ENCODE measurements around the gene CLEC11A.
"Not testable (repeated sequence)": the region's sequence is repeated elsewhere in the genome, so short reads cannot be mapped to it uniquely, and the experiment has no call there.

CLEC11A gene

DNA sequence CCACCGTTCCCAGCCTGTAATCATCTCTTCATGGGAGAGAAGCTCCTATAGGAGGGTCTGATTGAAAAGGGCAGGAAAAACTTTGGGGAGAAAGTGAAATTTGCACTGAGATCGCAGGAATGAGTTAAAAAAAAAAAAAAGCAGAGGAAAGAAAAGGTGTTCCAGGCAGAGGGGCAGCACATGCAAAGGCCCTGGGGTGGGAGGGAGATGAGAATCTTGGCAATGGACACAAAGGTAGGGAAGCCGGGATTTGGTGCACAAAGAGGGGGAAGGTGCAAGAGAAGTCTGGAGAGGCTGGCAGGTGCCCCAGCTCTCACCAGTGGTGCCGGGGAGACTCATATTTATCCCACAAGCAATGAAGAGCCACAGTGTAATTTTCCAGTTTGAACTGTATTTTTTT lies 30.7 kb downstream of the CLEC11A start:
- TF ChIP-seq, protein P1, sequence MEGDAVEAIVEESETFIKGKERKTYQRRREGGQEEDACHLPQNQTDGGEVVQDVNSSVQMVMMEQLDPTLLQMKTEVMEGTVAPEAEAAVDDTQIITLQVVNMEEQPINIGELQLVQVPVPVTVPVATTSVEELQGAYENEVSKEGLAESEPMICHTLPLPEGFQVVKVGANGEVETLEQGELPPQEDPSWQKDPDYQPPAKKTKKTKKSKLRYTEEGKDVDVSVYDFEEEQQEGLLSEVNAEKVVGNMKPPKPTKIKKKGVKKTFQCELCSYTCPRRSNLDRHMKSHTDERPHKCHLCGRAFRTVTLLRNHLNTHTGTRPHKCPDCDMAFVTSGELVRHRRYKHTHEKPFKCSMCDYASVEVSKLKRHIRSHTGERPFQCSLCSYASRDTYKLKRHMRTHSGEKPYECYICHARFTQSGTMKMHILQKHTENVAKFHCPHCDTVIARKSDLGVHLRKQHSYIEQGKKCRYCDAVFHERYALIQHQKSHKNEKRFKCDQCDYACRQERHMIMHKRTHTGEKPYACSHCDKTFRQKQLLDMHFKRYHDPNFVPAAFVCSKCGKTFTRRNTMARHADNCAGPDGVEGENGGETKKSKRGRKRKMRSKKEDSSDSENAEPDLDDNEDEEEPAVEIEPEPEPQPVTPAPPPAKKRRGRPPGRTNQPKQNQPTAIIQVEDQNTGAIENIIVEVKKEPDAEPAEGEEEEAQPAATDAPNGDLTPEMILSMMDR (IDR thresholded peaks at IDR 0.05; ENCODE audit: low read depth, low read length): no peak
- in situ Hi-C loops (cut with HindIII; ENCODE audit: low sequenced_read_pairs): no loop called here
- no peak for DNase-seq (ENCODE audit: low read depth, low spot score)
- H3K4me3 ChIP-seq (ENCODE audit: low read depth, low read length): no peak overlapping the region

DNA sequence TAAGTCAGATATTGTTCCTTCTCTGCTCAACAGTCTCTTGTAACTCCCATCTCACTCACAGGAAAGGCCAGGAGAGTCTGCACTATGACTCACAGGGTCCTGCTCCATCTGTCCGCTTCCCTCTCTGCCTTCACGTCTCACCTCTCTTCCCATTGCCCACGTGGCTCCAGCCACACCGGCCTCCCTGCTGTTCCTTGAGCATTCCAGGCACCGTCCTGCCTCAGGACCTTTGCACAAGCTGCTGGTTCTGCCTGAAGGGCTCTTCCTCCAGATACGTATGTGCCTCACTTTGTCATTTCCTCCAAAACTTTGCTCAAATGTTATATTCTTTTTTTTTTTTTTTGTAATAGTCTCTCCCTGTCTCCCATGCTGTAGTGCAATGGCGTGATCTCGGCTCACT lies 33.1 kb downstream of the CLEC11A start:
- DNase-seq (ENCODE audit: low read depth, low spot score); H3K4me3 ChIP-seq (ENCODE audit: low read depth, low read length); in situ Hi-C loops (cut with HindIII; ENCODE audit: low sequenced_read_pairs): not testable (repeated sequence)

DNA sequence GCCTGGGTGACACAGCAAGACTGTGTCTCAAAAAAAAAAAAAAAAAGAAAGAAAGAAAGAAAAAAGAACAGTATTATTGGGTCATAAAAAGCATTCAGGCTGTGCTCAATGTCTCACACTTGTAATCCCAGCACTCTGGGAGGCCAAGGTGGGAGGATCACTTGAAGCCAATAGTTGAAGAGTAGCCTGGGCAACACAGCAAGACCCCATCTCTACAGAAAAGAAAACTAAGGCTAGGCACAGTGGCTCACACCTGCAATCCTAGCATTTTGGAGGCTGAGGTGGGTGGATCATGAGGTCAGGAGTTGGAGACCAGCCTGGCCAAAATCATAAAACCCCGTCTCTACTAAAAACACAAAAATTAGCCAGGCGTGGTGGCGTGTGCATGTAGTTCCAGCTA lies 34.5 kb downstream of the CLEC11A start:
- H3K4me3 ChIP-seq (ENCODE audit: low read depth, low read length); DNase-seq (ENCODE audit: low read depth, low spot score); in situ Hi-C loops (cut with HindIII; ENCODE audit: low sequenced_read_pairs): not testable (repeated sequence)

DNA sequence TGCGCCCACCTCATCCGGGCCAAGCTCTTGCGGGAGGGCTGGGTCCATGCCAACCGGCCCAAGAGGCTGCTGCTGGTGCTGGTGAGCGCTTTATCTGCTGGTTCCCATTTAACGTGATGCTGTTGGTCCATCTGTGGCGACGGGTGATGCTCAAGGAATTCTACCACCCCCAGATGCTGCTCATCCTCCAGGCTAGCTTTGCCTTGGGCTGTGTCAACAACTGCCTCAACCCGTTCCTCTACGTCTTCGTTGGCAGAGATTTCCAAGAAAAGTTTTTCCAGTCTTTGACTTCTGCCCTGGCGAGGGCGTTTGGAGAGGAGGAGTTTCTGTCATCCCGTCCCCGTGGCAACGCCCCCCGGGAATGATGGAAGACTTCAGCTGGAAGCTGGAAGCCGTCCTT lies 35.9 kb downstream of the CLEC11A start:
- in situ Hi-C loops (cut with HindIII; ENCODE audit: low sequenced_read_pairs); H3K4me3 ChIP-seq (ENCODE audit: low read depth, low read length); DNase-seq (ENCODE audit: low read depth, low spot score): not testable (repeated sequence)

DNA sequence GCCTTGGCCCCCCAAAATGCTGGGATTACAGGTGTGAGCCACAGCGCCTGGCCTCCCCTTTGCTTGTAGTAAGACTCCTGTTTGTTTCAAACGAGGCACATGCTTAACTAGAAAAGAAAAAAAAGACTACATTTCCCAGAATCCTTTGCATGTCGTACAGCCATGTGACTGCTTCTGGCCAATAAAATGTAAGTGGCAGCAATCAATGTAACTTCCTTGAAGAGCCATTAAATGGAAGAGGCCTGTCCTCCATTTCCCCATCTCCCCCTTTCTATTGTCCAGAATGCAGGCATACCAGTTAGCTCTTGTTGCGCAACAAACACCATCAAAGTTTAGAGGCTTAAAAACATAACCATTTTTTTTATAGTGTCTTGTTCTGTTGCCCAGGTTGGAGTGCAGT lies 36.7 kb downstream of the CLEC11A start:
- in situ Hi-C loops (cut with HindIII; ENCODE audit: low sequenced_read_pairs): no loop called here
- no peak overlapping the region for H3K4me3 ChIP-seq (ENCODE audit: low read depth, low read length)
- TF ChIP-seq, protein P1 (IDR thresholded peaks at IDR 0.05; ENCODE audit: low read depth, low read length): no peak
- DNase-seq (ENCODE audit: low read depth, low spot score): no peak

DNA sequence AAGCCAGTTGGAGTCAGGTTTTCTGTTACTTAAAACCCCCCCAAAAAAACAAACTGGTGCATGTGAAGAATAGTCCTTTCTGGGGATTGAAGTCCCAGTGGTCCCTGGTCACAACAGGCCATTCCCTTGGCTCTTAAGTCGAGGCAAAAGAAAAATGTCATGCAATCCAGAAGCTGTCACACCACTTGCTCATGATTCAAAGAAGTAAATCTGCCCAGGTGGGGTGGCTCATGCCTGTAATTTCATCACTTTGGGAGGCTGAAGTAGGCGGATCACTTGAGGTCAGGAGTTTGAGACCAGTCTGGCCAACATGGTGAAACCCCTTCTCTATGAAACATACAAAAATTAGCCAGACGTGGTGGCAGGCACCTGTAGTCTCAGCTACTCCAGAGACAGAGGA lies 38.3 kb downstream of the CLEC11A start:
- H3K4me3 ChIP-seq (ENCODE audit: low read depth, low read length); DNase-seq (ENCODE audit: low read depth, low spot score); in situ Hi-C loops (cut with HindIII; ENCODE audit: low sequenced_read_pairs): not testable (repeated sequence)

DNA sequence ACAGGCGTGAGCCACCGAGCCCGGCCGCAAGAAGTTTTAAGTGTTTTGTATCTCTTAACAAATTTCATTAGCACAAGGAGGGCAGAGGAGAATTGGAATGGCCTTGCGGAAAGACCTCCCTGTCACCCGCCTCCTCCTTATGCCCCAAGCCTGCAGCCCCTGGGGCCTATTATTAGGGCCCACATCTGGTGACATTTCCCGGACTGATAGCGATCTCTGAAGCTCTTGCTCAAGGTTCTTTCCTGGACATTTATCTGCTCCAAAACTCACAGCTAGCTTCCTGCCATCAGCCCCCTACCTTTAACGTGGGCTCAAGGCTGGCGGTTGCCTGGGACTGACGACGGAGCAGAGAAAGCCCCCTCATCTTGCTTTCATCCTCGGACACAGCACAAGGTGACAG lies 40.4 kb downstream of the CLEC11A start:
- H3K4me3 ChIP-seq (ENCODE audit: low read depth, low read length); DNase-seq (ENCODE audit: low read depth, low spot score); in situ Hi-C loops (cut with HindIII; ENCODE audit: low sequenced_read_pairs): not testable (repeated sequence)

DNA sequence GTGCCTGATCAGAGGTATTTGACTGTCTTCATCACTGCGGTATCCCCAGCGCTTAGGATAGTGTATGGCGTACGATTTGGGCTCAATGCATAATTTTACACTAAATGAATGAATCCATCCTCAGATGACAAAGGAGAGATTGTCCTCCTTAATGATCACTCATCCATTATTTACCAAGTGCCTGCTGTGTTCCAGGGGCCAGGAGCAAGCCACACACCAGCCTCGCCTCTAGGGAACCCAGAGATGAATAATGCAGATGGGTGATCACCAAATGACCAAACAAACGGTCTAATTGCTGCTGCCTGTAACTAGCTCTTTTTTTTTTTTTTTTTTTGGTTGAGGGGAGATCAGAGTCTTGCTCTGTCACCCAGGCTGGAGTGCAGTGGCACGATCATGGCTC lies 41.2 kb downstream of the CLEC11A start:
- in situ Hi-C loops (cut with HindIII; ENCODE audit: low sequenced_read_pairs): no loop called here
- no peak for DNase-seq (ENCODE audit: low read depth, low spot score)
- TF ChIP-seq, protein P1 (IDR thresholded peaks at IDR 0.05; ENCODE audit: low read depth, low read length): no peak
- H3K4me3 ChIP-seq (ENCODE audit: low read depth, low read length): no peak overlapping the region

DNA sequence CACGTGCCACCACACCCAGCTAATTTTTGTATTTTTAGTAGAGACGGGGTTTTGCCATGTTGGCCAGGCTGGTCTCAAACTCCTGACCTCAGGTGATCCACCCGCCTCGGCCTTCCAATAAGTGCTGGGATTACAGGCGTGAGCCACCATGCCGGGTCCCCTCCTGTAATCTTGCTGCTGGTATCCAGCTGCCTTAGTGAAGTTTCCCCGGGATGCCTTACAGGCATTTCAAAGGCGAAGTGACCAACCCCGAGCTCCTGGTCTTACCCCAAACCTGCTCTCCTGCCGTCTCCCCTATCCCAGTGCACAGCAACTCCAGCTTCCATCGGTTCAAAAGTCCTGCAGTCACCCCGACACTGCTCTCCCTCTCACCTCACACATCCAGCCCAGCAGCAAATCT lies 43.6 kb downstream of the CLEC11A start:
- in situ Hi-C loops (cut with HindIII; ENCODE audit: low sequenced_read_pairs); H3K4me3 ChIP-seq (ENCODE audit: low read depth, low read length); DNase-seq (ENCODE audit: low read depth, low spot score): not testable (repeated sequence)

DNA sequence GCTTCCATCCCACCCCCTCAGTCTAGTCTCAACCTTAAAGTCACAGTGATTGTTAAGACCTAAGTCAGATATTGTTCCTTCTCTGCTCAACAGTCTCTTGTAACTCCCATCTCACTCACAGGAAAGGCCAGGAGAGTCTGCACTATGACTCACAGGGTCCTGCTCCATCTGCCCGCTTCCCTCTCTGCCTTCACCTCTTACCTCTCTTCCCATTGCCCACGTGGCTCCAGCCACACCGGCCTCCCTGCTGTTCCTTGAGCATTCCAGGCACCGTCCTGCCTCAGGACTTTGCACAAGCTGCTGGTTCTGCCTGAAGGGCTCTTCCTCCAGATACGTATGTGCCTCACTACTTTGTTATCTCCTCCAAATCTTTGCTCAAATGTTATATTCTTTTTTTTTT lies 44.1 kb downstream of the CLEC11A start:
- not testable (repeated sequence) for H3K4me3 ChIP-seq (ENCODE audit: low read depth, low read length)

DNA sequence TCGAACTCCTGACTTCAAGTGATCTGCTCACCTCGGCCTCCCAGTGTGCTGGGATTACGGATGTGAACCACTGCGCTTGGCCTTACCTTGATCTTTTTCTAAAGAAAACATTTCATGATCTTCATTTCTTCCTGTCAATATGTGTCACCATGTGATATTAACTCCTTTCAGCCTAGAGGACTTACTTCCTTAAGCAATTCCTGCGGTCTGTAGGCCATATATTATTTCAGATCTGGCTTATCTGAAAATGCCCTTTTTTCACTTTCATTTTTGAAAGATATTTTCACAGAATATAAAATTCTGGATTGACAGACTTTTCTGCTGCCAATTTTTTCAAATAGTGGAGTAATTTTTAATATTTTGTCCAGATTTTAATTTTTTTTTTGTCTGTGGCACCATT lies 45.1 kb downstream of the CLEC11A start:
- in situ Hi-C loops (cut with HindIII; ENCODE audit: low sequenced_read_pairs): no loop called here
- no peak for DNase-seq (ENCODE audit: low read depth, low spot score)
- TF ChIP-seq, protein P1 (IDR thresholded peaks at IDR 0.05; ENCODE audit: low read depth, low read length): no peak
- no peak overlapping the region for H3K4me3 ChIP-seq (ENCODE audit: low read depth, low read length)

More for the DNA sequence above, 44.1 kb downstream of the CLEC11A start:
- DNase-seq (ENCODE audit: low read depth, low spot score); in situ Hi-C loops (cut with HindIII; ENCODE audit: low sequenced_read_pairs): not testable (repeated sequence)

DNA sequence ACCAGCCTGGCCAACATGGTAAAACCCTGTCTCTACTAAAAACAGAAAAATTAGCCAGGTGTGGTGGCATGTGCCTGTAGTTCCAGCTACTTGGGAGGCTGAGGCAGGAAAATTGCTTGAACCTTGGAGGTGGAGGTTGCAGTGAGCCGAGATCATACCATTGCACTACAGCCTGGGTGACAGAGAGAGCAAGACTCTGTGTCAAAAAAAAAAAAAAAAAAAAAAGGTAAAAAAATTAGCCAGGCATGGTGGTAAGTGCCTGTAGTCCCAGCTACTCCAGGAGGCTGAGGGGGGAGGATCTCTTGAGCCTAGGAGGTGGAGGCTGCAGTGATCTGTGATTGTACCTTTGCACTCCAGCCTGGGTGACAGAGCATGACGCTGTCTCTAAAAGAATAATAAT lies 47.0 kb downstream of the CLEC11A start, which contains the start of gene GPR32:
TSS of gene GPR32 (plus strand) at position 301 of the 400 bp plus-strand sequence. CDS start 137 bp downstream, outside the sequence.
- DNase-seq (ENCODE audit: low read depth, low spot score); in situ Hi-C loops (cut with HindIII; ENCODE audit: low sequenced_read_pairs); H3K4me3 ChIP-seq (ENCODE audit: low read depth, low read length): not testable (repeated sequence)
